Activated CD4-positive, alpha-beta T cell treated with anti-CD3 and anti-CD28 coated beads, Interleukin-2, amount 50 U/mL, for 4 hours (primary cell): ENCODE data around the gene CD2AP.
"Not testable (repeated sequence)": the region's sequence is repeated elsewhere in the genome, so short reads cannot be mapped to it uniquely, and the experiment has no call there.

Experiments used
- DNase-seq, 2 experiments: peaks; one replicate each; pipeline ENCODE4 v3.0.0-alpha.2; 2020

The CD2AP gene

GRCh38 chr6:47464052-47464451, 13.5 kb upstream of the CD2AP start:
- DNase-seq = no peak

DNA sequence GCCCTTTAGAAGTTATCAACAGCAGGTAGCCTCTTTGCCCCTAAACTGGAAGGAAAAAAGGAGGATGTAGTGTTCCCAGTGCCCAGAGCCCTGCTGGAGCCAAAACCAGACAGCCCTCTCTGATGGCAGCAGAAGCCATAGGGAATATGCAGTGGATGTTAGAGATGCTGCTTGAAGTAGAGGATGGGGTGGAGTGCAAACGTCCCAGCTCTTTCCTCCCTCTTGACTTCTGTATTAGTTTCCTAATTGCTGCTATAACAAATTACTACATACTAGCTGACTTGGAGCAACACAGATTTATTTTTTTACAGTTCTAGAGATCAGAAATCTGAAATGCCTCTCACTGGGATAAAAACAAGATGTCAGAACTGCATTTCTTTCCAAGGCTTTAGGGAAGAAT, 12.5 kb upstream of the CD2AP start:
- DNase-seq = no peak

DNA sequence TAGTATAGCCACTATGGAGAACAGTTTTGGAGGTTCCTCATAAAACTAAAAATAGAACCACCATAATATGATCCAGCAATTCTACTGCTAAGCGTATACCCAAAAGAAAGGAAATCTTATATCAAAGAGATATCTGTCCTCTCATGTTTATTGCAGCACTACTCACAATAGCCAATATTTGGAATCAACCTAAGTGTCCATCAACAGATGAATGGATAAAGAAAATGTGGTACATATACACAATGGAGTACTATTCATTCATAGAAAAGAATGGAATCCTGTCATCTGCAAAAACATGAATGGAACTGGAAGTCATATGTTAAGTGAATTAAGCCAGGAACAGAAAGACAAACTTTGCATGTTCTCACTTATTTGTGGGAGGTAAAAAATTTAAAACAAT, 5.7 kb upstream of the CD2AP start:
- DNase-seq = no peak

- no peak for DNase-seq
Measured at GRCh38 chr6:47473791-47474346, 3.7 kb upstream of the CD2AP start.

GRCh38 chr6:47475319-47475816, 2.2 kb upstream of the CD2AP start:
- DNase-seq = no peak

DNA sequence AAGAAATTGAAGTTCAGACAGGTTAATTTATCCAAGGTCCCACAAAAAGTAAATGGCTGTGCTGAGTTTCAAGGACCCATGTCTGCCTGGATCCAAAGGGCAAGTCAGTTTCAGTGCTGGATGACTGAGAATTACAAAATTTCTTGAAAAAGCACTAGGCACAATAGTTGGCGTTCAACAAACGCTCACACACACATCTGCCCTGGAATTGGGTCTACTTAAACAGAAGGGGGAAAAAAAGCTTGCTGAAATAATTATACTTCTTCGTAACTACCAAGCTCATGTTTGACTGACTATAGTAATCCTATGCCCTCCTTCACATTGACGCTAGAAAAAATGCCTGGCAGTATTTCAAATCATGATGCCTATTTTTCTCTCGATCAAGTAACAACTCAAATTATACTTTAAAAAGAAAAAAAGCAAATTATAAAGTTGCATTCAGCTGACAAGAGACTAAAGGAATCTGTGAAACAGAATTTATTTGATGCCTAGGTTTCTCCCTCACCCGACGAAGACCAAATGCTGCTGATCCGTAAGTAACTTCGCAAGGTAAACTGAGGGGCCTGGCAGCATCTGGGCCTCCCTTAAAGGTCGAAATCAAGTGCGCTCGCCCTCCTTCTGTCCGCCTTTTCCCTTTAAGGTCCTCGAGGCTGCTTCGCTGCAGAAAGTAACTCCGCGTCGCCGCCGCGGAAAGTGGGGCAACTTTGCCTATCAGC, 650 bp upstream of the CD2AP start:
- no peak for DNase-seq

GRCh38 chr6:47478233-47479139, 897 bp downstream of the CD2AP start:
- DNase-seq = peak in 1 of 2 experiments; percentile 21

- no peak for DNase-seq
Measured at GRCh38 chr6:47479140-47479508, 1.5 kb downstream of the CD2AP start.

- no peak for DNase-seq
Measured at GRCh38 chr6:47479874-47480273, 2.3 kb downstream of the CD2AP start.

GRCh38 chr6:47481213-47481612, 3.6 kb downstream of the CD2AP start:
- DNase-seq = not testable (repeated sequence)

DNA sequence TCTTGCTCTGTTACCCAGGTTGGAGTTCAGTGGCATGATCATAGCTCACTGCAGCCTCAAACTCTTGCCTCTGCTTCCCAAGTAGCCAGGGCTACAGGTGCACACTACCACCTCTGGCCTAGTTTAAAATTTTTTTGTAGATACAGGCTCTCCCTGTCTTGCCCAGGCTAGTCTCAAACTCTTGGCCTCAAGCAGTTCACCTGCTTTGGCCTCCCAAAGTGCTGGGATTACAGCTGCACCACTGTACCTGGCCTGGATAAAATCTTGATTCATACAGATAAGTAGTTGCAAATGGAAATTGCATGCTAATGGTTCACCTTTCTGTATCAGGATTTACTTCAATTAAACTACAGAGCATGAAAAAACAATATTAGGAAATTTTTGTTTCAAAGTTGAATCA, 4.2 kb downstream of the CD2AP start:
- DNase-seq = no peak

DNA sequence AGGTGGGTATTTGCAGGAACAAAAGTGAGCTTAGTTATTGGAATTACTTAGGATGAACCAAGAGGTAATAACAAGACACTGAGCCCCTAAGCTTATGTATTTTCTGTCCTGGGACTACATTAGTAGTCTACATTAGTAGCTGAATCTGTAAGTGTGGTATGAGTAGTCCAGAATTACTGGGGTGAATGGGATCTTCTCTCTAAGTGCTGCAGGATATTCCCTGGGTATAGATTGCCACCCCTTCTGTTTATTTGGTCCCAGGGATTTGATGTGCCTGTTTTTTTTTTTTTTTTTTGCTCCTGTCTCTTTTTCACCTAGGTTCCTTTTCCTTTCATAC, 5.9 kb downstream of the CD2AP start:
- no peak for DNase-seq

DNA sequence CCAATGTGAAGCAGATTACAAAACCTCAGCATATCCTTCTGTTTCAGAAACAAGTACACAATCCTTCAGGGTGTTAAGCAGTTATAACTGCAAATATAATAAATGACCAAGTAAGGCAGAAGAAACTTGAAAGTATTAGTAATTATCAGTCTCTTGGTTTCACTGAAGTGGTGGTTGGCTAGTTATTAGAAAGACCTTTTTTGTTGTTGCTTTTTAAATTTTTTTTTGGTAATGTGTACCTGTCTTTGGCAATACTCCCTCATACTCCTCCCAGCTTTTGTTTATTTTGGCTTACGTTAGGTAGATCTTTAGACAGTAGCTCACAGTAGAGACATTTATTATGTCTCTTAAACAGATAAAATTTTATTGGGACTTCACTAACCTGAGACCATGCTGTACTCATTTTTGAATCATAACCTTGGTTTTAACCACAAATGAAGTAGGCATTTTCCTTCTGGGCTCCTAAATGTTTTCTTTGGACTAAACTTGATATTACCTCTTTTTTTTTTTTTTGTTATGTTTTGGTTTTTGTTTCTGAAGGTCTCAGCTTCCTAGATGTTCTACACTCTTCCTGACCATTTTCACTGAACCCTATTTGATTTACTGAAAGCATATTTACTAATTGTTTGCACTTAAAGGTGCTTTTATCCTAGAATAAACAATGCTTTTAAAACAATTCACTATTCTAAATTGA, 6.4 kb downstream of the CD2AP start:
- no peak for DNase-seq

GRCh38 chr6:47484616-47485015, 7.0 kb downstream of the CD2AP start:
- no peak for DNase-seq

- no peak for DNase-seq
Measured at GRCh38 chr6:47485083-47485482, 7.5 kb downstream of the CD2AP start.

DNA sequence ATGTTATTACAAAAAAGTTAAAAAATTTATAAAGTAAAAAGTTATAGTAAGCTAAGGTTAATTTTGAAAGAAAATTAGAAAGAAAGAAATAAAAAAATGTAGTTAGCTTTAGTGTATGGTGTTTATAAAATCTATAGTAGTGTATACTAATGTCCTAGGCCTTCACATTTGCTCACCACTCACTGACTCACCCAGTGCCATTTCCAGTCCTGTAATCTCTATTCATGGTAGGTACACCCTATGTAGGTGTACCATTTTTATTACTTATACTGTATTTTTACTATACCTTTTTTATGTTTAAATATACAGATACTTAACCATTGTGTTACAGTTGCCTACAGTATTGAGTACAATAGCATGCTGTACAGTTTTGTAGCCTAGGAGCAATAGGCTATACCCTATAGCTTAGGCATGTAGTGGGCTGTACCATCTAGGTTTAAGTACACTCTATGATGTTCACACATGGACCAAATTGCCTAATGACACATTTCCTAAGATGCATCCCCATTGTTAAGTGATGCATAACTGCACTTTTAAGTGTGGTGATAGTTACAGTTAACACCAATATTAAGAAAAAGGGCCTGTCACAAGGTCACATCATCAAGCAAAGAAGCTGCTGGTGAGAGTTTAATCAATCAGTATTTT, 8.0 kb downstream of the CD2AP start:
- DNase-seq = no peak

GRCh38 chr6:47489995-47490394, 12.4 kb downstream of the CD2AP start:
- DNase-seq = no peak

GRCh38 chr6:47490676-47491075, 13.1 kb downstream of the CD2AP start:
- no peak for DNase-seq

DNA sequence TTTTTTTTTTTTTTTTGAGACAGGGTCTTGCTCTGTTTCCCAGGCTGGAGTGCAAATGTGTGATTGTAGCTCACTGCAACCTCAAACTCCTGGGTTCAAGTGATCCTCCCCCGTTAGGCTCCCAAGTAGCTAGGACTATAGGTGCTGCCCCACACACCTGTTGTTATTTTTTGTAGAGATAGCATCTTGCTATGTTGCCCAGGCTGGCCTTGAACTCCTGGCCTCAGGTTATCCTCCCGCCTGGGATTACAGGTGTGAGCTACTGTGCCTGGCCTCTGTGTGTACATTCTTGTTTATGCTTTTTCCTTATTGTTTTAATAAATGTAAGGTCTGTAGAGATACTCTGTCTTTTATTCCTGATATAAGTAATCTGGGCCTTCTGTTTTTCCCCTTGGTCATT, 14.8 kb downstream of the CD2AP start:
- no peak for DNase-seq

DNA sequence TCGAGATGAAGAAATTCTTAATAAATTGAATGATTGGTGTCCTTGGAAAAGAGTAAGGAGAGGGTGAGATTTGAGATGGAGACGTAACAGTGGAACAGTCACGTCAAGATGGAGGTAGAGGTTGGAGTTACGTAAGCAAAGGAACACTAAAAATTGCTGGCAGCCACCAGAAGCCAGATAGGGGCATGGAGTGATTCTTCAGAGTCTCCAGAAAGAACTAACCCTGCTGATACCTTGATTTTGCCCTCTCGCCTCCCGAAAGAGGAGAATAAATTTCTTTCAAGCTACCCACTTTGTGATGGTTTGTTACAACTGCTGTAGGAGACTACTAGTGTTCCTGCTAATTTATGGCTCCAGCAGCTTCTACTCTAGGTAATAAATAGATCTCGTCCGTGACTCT, 17.6 kb downstream of the CD2AP start:
- no peak for DNase-seq

GRCh38 chr6:47495954-47496545, 18.5 kb downstream of the CD2AP start:
- DNase-seq = no peak

- DNase-seq = no peak
Measured at GRCh38 chr6:47496935-47497579, 19.5 kb downstream of the CD2AP start.
